Stimulated activated CD8-positive, alpha-beta memory T cell treated with anti-CD3 and anti-CD28 coated beads, Interleukin-15, amount 100 ng/mL, for 4 hours (primary cell): ENCODE results near the gene HOXC4.
"Not testable (repeated sequence)": the region's sequence is repeated elsewhere in the genome, so short reads cannot be mapped to it uniquely, and the experiment has no call there.

Experiments used
- DNase-seq, 2 donors: peaks; one replicate each; pipeline ENCODE4 v3.0.0-alpha.2; 2020; ENCODE audit warnings: low read depth in 2 of 2

HOXC4 gene

GRCh38 chr12:54089465-54089864, 35.8 kb downstream of the HOXC4 start:
- not testable (repeated sequence) for DNase-seq

DNA sequence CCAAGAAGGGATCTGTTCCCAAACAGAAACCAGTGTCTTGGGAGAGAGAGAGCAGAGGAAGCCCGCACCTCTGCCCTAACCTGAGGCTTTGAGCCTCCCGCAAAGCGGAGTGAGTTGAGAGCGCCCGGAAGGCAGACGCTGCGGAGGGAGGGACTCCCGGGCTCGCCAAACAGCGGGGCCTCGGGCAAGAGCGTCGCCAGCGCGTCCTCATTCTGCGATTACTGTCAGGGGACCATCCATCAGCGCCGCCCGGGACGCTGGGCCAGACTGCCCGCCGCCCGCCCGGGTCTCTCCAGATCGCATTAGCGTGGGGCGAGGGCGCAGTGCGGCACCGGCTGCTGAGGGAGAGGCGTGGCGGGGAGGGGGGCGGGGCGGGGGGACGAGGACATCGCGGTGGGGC, 36.7 kb downstream of the HOXC4 start:
- DNase-seq = not testable (repeated sequence)

DNA sequence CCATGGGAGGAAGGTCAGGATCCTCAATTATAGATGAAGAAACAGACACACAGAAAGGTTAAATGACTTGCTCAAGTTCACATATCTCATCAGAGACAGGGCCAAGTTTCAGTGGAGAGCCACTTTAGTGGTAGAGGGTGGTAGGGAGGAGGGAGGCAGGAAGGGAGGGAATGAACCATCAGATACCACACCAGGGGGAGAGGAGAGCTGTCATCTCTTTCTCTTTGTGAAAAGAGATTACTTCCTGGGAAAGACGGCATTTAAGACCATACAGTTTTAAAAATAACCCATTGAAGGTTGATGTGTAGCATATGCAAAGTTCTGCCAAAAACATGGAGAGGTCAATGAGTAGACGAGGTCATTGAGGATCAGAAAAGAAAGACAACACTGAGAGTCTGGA, 39.3 kb downstream of the HOXC4 start:
- DNase-seq = not testable (repeated sequence)

DNA sequence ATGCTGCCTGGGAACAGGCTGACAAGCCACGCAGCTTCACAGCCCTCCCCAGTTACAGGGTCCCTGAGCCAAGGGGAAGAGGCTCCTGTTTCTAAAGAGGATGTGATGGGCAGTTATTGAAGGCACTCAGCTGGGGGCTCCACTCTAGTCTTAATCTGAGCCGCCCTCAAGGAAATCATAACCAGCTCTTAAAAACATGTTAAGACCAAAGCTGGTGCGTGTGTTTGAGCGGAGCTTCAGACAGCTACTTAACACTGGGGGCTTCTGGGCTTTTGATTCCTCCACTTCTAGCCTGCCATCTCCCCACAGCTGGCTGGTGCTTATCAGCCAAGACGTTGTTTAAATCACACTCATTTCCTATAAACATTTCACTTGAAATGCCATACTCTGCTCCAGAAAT, 42.3 kb downstream of the HOXC4 start:
- DNase-seq = not testable (repeated sequence)

- DNase-seq = not testable (repeated sequence)
Observed at GRCh38 chr12:54098644-54099043, 45.0 kb downstream of the HOXC4 start.

DNA sequence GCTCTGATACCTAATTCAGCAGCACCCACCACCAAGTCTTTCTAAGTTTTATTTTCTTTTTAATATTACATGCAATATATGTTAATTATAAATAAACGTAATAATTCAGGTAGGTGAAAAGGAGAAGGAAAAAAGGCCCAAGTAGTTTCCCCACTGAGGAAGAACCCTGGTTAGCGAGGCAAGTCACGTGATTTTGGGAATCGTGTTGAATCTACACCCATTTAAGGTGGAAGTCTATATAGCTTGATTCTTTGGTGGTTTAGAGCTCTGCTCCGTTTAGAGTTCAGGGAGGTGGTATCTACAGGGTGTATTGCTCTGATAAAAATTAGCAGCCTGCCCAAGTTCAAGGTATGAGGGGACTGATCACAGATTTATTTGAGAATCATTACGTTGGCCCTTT, 47.0 kb downstream of the HOXC4 start:
- not testable (repeated sequence) for DNase-seq

DNA sequence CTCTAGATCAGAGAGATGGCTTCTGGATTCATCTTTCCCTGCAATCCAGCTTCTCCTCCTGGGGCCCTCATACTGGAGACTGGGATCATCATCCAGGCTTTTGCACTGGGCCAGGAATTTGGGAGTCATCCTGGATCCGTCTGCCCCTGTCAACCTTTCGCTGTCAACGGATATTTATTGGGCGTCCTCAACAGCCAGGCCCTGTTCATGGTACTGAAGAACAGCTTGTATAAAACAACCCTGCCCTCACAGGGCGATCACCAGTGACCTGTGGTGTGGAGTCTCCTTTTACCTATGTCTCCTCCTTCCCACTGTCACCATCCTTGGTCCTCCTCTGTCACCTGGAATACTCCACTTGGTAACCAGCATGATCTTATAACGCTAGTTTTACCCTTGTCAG, 48.6 kb downstream of the HOXC4 start:
- DNase-seq = not testable (repeated sequence)

GRCh38 chr12:54103827-54104226, 50.2 kb downstream of the HOXC4 start:
- DNase-seq = not testable (repeated sequence)
